HepG2 (cell line): Measurements from ENCODE around the gene CDH23.

Experiments used
- EP300 ChIP-seq, 3 experiments: sonication (generic) in 1 of 3; formaldehyde crosslinking in 1 of 3; IDR thresholded peaks; 2 replicates each; pipeline versions ENCODE4 v1.5.1 to v1.6.1; 2011 to 2020; ENCODE audit warnings: low read depth in 2 of 3, low read length in 2 of 3, borderline replicate concordance in 1 of 3, improper control_type of control experiment in 1 of 3, mild to moderate bottlenecking in 1 of 3, missing genetic modification reagents in 1 of 3, moderate library complexity in 1 of 3
- GPN1 ChIP-seq: sonication (generic); formaldehyde crosslinking; IDR thresholded peaks from 2 replicates; pipeline ENCODE4 v1.5.1; 2020; ENCODE audit warnings: missing genetic modification reagents, borderline replicate concordance
- MYPOP ChIP-seq: sonication (generic); formaldehyde crosslinking; IDR thresholded peaks from 2 replicates; pipeline ENCODE4 v1.8.1; 2023; ENCODE audit warnings: mild to moderate bottlenecking, moderate library complexity, missing genetic modification reagents
- NFIC ChIP-seq: IDR thresholded peaks from 2 replicates; pipeline ENCODE4 v1.6.1; 2012; ENCODE audit warnings: mild to moderate bottlenecking, low read length, inconsistent platforms
- POLR2G ChIP-seq: fragments of 200-400 bp; formaldehyde crosslinking; IDR thresholded peaks from 2 replicates; pipeline ENCODE4 v1.6.1; 2018; ENCODE audit warnings: mild to moderate bottlenecking, low read depth, low read length, moderate library complexity
- SETDB1 ChIP-seq: sonication (generic); formaldehyde crosslinking; IDR thresholded peaks from 2 replicates; pipeline ENCODE4 v1.5.1; 2020; ENCODE audit warnings: missing genetic modification reagents, mild to moderate bottlenecking, borderline replicate concordance
- TFDP1 ChIP-seq: IDR thresholded peaks from 2 replicates; pipeline ENCODE4 v1.6.1; 2016; ENCODE audit warnings: missing compliant biosample characterization, missing genetic modification reagents, borderline replicate concordance
- ZNF639 ChIP-seq: conservative IDR thresholded peaks from 2 replicates; pipeline ENCODE4 v1.6.1; 2018; ENCODE audit warnings: missing genetic modification reagents

GRCh38 chr10:71525092-71525491 is 128.4 kb downstream of the CDH23 start:
- TF ChIP-seq NFIC = no peak
- no peak for TF ChIP-seq GPN1 (CRISPR knock-in tag)
- no peak for TF ChIP-seq EP300 (IDR thresholded peaks at IDR 0.05; ENCODE audit: low read depth in 2 of 2, low read length in 2 of 2)
- TF ChIP-seq EP300 (CRISPR knock-in tag; IDR thresholded peaks at IDR 0.05; ENCODE audit: borderline replicate concordance) = no peak
- TF ChIP-seq SETDB1 (CRISPR knock-in tag) = no peak
- no peak for TF ChIP-seq POLR2G
- no peak for TF ChIP-seq ZNF639 (CRISPR knock-in tag)
- no peak for TF ChIP-seq TFDP1 (CRISPR knock-in tag)
- TF ChIP-seq MYPOP (CRISPR knock-in tag) = no peak
